ENCODE measurements around the gene POLD2.

The POLD2 gene

DNA sequence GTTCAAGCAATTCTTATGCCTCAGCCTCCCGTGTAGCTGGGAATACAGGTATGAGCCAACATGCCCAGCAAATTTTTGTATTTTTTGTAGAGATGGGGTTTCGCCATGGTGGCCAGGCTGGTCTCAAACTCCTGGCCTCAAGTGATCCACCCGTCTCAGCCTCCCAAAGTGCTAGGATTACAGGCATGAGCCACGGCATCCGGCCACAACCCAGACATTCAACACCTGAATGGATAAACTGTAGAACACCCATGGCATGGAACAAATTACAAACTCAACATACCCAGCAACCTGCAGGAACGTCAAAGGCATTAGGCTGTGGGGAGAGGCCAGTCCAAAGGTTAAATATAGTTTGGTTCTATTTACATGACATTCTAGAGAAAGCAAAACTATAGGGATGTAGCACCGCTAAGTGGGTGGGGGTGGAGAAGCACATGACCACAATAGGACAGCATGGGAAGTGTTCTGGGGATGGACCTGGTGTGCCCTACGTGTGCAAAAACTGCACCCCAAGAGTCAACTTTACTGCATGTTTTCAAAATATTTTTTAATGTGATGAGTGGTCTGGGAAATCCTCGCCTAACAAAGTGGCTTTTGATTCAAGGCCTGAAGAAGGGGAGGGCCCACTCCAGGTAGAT, 51.5 kb downstream of the POLD2 start:
- Histone ChIP-seq H3K36me3 (ENCODE audit: insufficient read depth) (no peaks in the 10 kb centered on the region), H3K4me2 (no peak overlapping the region), H3K4me1 (ENCODE audit: low read depth, poor library complexity, severe bottlenecking) (peaks cover 8% of the 10 kb centered on the region), H3K9ac (no peak overlapping the region), H3K27me3 (ENCODE audit: insufficient read depth, low read depth) (no peaks in the 10 kb centered on the region), H3K4me3 (IDR thresholded peaks at IDR 0.05; ENCODE audit: insufficient read depth, low read depth, low read length) (no peak overlapping the region), H3K79me2 (ENCODE audit: insufficient read depth, low read depth) (no peaks in the 10 kb centered on the region), H4K20me1 (ENCODE audit: insufficient read depth) (no peaks in the 10 kb centered on the region), H3K27ac (no peak overlapping the region), H2AFZ (ENCODE audit: low read depth) (no peak overlapping the region)
- no peak for TF ChIP-seq CTCF (conservative IDR thresholded peaks at IDR 0.05; ENCODE audit: low read depth, low read length)

- H3K4me1 ChIP-seq (ENCODE audit: low read depth, poor library complexity, severe bottlenecking) = peaks cover 8% of the 10 kb centered on the region
- H3K4me3 ChIP-seq (IDR thresholded peaks at IDR 0.05; ENCODE audit: insufficient read depth, low read depth, low read length) = no peak overlapping the region
- no peaks in the 10 kb centered on the region for H4K20me1 ChIP-seq (ENCODE audit: insufficient read depth)
- H3K36me3 ChIP-seq (ENCODE audit: insufficient read depth) = no peaks in the 10 kb centered on the region
- no peak overlapping the region for H3K27ac ChIP-seq
- no peak overlapping the region for H2AFZ ChIP-seq (ENCODE audit: low read depth)
- H3K9ac ChIP-seq = no peak overlapping the region
- no peak for TF ChIP-seq CTCF (conservative IDR thresholded peaks at IDR 0.05; ENCODE audit: low read depth, low read length)
- H3K79me2 ChIP-seq (ENCODE audit: insufficient read depth, low read depth) = no peaks in the 10 kb centered on the region
- no peaks in the 10 kb centered on the region for H3K27me3 ChIP-seq (ENCODE audit: insufficient read depth, low read depth)
- no peak overlapping the region for H3K4me2 ChIP-seq
Observed at GRCh38 chr7:44068054-44068453, 55.3 kb downstream of the POLD2 start.

- Histone ChIP-seq H3K4me2 (no peak overlapping the region), H3K27me3 (ENCODE audit: insufficient read depth, low read depth) (no peaks in the 10 kb centered on the region), H4K20me1 (ENCODE audit: insufficient read depth) (no peaks in the 10 kb centered on the region), H3K27ac (no peak overlapping the region), H3K79me2 (ENCODE audit: insufficient read depth, low read depth) (no peaks in the 10 kb centered on the region), H3K36me3 (ENCODE audit: insufficient read depth) (no peaks in the 10 kb centered on the region), H3K9ac (no peak overlapping the region), H3K4me1 (ENCODE audit: low read depth, poor library complexity, severe bottlenecking) (peaks cover 8% of the 10 kb centered on the region), H3K4me3 (IDR thresholded peaks at IDR 0.05; ENCODE audit: insufficient read depth, low read depth, low read length) (no peak overlapping the region), H2AFZ (ENCODE audit: low read depth) (no peak overlapping the region)
- TF ChIP-seq CTCF (conservative IDR thresholded peaks at IDR 0.05; ENCODE audit: low read depth, low read length) = no peak
Observed at GRCh38 chr7:44067064-44067951, 56.0 kb downstream of the POLD2 start.

DNA sequence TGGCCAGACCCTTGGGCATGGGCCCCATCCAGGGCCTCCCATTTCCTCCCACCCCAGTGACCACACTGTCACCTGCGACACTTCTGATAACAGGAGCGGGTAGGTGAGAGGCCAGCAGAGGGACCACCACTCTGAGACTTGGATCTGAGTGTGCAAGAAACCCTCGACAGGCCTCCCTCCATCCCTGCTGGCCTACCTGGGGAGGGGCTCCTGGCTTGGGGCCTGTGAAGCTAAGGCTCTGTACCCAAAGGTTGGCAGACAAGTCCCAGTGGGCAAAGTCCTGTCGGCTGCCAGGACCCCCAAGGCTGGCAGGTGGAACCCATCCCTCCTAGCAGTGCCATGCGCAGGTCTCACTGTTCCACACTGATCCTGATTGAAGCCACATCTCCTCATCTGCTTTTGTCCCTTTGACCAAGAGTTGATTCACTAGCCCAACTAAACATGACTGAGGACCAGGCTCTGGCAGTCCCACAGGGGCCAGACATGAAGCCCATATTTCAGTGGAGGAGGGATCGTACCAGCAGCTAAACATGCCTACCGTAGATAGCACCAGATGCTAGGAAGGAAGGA, 56.8 kb downstream of the POLD2 start:
- no peak for TF ChIP-seq CTCF (conservative IDR thresholded peaks at IDR 0.05; ENCODE audit: low read depth, low read length)

More for the DNA sequence above, 56.8 kb downstream of the POLD2 start:
- H3K9ac ChIP-seq = no peak overlapping the region
- no peak overlapping the region for H3K4me3 ChIP-seq (IDR thresholded peaks at IDR 0.05; ENCODE audit: insufficient read depth, low read depth, low read length)
- no peak overlapping the region for H3K4me2 ChIP-seq
- H3K4me1 ChIP-seq (ENCODE audit: low read depth, poor library complexity, severe bottlenecking) = peaks cover 8% of the 10 kb centered on the region
- no peaks in the 10 kb centered on the region for H3K36me3 ChIP-seq (ENCODE audit: insufficient read depth)
- H4K20me1 ChIP-seq (ENCODE audit: insufficient read depth) = no peaks in the 10 kb centered on the region
- no peak overlapping the region for H3K27ac ChIP-seq
- no peak overlapping the region for H2AFZ ChIP-seq (ENCODE audit: low read depth)
- no peaks in the 10 kb centered on the region for H3K27me3 ChIP-seq (ENCODE audit: insufficient read depth, low read depth)
- no peaks in the 10 kb centered on the region for H3K79me2 ChIP-seq (ENCODE audit: insufficient read depth, low read depth)

All from KMS-11 (cell line).